Activated CD4-positive, alpha-beta memory T cell treated with anti-CD3 and anti-CD28 coated beads, Interleukin-2, amount 10 ng/mL, durations not matched to agents 7 days and 5 days (primary cell): ENCODE results near the gene GJA4. TPM values are rescaled to one million over a fixed set of nuclear protein-coding genes. Genes with fewer than 3 reads are reported as not detected.
"Not testable (repeated sequence)": the region's sequence is repeated elsewhere in the genome, so short reads cannot be mapped to it uniquely, and the experiment has no call there.

ENCODE experiments used
- CTCF ChIA-PET: fragments of 350-600 bp; sonication (Branson Sonifier 250); formaldehyde crosslinking; loops from one replicate; lab custom pipeline; 2021; ENCODE audit warnings: antibody characterized with exemption, inconsistent platforms; lab: Charles Lee
- POLR2A ChIA-PET: fragments of 350-600 bp; sonication (Branson Sonifier 250); formaldehyde crosslinking; loops from one replicate; lab custom pipeline; 2021; ENCODE audit warnings: antibody characterized with exemption; lab: Charles Lee
- DNase-seq: peaks from one replicate; pipeline ENCODE4 v3.0.0-alpha.2; 2020
- H3K27ac Mint-ChIP-seq: one replicate; pipeline ENCODE4 v1.8.0; 2021; ENCODE audit warnings: mild to moderate bottlenecking, mixed read lengths
- H3K27me3 Mint-ChIP-seq: one replicate; pipeline ENCODE4 v1.8.0; 2021; ENCODE audit warnings: mixed read lengths
- H3K36me3 Mint-ChIP-seq: one replicate; pipeline ENCODE4 v1.8.0; 2021; ENCODE audit warnings: low read depth, mixed read lengths
- H3K4me1 Mint-ChIP-seq: one replicate; pipeline ENCODE4 v1.8.0; 2021; ENCODE audit warnings: mixed read lengths
- H3K4me3 Mint-ChIP-seq: one replicate; pipeline ENCODE4 v1.8.0; 2021; ENCODE audit warnings: mild to moderate bottlenecking, mixed read lengths
- H3K9me3 Mint-ChIP-seq: one replicate; pipeline ENCODE4 v1.8.0; 2021; ENCODE audit warnings: mixed read lengths
- total RNA-seq, 2 experiments: library from RNA; stranded (reverse); gene quantifications; one replicate each; pipeline ENCODE4 v1.2.3, GENCODE V29; 2021

Gene GJA4
- total RNA-seq, 2 experiments from 2014 or later: not detected

GRCh38 chr1:34757386-34757785 is 35.4 kb upstream of the GJA4 start:
- ChIA-PET POLR2A (no interaction called here), CTCF (interaction anchor here (0.8 kb wide), 1 partner anchor 14 kb away, joined by 4 read pairs; no protein-coding TSS in a partner anchor)
- no peak overlapping the region for H3K27ac Mint-ChIP-seq
- H3K4me1 Mint-ChIP-seq: no peaks in the 10 kb centered on the region
- DNase-seq: no peak
- no peaks in the 10 kb centered on the region for H3K36me3 Mint-ChIP-seq
- no peaks in the 10 kb centered on the region for H3K9me3 Mint-ChIP-seq
- H3K27me3 Mint-ChIP-seq: peaks cover 4% of the 10 kb centered on the region
- H3K4me3 Mint-ChIP-seq: no peak overlapping the region

GRCh38 chr1:34758751-34759150 is 34.0 kb upstream of the GJA4 start:
- no peak overlapping the region for H3K4me3 Mint-ChIP-seq

DNA sequence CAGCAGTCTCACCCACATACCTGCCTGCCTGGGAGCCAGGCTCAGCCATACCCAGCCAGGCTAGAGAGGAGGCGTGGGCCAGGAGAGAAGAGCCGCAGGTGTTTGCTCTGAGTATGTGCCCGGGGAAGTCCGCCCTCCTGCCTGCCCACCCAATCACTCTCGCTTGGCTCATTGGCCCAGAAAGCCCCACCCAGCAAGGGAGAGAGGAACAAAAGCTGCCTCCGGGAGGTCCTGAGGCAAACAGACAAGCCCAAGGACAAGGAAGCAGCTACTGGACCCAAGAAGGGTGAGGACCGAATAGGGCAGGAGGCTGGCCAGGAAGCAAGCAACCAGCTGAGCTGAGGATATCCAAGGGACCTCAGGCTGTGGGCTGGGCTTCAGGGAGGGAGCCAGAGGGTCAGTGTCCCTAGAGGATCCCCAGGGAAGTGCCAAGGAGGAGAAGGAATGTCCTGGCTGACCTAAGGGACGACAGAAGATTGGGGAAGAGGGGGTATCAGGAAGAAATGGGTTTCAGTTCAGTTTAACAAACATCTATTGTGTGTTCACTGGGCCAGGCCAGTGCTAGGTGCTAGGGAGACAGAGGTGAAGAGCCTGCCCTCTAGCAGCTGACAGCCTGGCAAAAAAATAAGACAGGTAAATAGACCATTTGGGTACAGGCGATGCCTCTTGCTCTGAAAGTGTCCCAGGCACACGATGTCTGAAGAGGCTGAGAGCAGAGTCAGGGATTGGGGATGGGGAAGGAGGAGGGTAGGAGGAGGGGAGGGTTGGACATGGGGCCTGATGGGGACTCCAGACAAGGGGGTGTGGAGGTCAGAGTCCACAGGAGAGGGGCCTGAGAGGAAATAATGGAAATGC is 33.1 kb upstream of the GJA4 start, which contains the start of gene GJB4:
Gene GJB4 (plus strand): TSS at position 238 of the 855 bp plus-strand sequence. CDS start 1,515 bp downstream, outside the sequence.
- Mint-ChIP-seq H3K27me3 (no peaks in the 10 kb centered on the region), H3K9me3 (no peaks in the 10 kb centered on the region), H3K4me3 (no peak within 1 kb of the TSS), H3K4me1 (no peaks in the 10 kb centered on the region), H3K27ac (no peak within 1 kb of the TSS), H3K36me3 (no peaks in the 10 kb centered on the region)
- ChIA-PET POLR2A (no interaction called here), CTCF (no interaction called here)
- DNase-seq: no peak

More at GRCh38 chr1:34758751-34759150, 34.0 kb upstream of the GJA4 start:
- DNase-seq: no peak
- no peaks in the 10 kb centered on the region for H3K9me3 Mint-ChIP-seq
- no peaks in the 10 kb centered on the region for H3K4me1 Mint-ChIP-seq
- ChIA-PET POLR2A (no interaction called here), CTCF (no interaction called here)
- peaks cover 1% of the 10 kb centered on the region for H3K27me3 Mint-ChIP-seq
- no peak overlapping the region for H3K27ac Mint-ChIP-seq
- no peaks in the 10 kb centered on the region for H3K36me3 Mint-ChIP-seq

GRCh38 chr1:34761176-34761761 is 31.5 kb upstream of the GJA4 start:
- Mint-ChIP-seq H3K4me1 (no peaks in the 10 kb centered on the region), H3K27ac (no peak overlapping the region), H3K36me3 (no peaks in the 10 kb centered on the region), H3K27me3 (no peaks in the 10 kb centered on the region), H3K9me3 (no peaks in the 10 kb centered on the region), H3K4me3 (no peak overlapping the region)
- ChIA-PET POLR2A (no interaction called here), CTCF (no interaction called here)
- DNase-seq: no peak

DNA sequence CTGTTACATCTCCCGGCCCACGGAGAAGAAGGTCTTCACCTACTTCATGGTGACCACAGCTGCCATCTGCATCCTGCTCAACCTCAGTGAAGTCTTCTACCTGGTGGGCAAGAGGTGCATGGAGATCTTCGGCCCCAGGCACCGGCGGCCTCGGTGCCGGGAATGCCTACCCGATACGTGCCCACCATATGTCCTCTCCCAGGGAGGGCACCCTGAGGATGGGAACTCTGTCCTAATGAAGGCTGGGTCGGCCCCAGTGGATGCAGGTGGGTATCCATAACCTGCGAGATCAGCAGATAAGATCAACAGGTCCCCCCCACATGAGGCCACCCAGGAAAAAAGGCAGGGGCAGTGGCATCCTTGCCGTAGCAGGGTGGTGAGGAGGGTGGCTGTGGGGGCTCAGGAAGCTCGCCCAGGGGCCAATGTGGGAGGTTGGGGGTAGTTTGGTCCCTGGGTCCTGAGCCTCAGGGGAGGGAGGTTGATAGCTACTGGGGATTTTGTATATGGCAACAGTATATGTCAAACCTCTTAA is 31.0 kb upstream of the GJA4 start:
- CTCF ChIA-PET: no interaction called here
- Mint-ChIP-seq H3K27me3 (no peaks in the 10 kb centered on the region), H3K9me3 (no peaks in the 10 kb centered on the region), H3K36me3 (no peaks in the 10 kb centered on the region), H3K4me3 (no peak overlapping the region), H3K27ac (no peak overlapping the region), H3K4me1 (no peaks in the 10 kb centered on the region)
- DNase-seq: no peak
- POLR2A ChIA-PET: no interaction called here

DNA sequence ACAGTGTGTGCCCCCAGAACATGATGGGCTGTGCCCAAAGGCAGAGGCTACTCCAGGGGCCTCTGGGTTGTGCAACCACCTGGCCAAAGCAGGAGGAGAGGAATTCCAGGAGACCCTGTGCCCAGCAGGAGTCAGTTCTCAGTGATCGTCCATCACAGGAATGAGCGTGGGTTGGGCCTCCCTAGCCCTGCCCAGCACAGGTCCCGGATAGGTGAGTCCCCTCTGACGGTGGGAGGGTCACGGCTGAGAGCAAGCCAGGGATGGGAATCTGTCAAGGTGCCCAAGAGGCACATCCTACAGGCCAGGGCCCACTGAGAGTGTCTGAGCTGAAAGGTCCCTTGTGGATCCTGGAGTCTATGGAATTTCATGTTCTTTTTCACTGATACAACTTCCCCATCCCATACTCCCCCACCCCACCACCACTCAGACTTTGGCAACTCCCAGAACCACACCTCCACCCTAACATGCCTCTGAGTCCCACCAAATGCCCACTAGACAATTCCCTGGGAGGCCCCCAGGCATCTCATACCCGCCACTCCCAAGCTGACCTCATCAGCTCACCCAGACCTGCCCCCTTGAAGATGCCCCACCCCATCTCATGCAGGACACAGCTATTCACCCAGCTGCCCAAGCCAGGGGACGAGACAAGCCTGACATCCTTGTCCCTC is 30.2 kb upstream of the GJA4 start:
- no peak for DNase-seq
- H3K4me3 Mint-ChIP-seq: no peak overlapping the region

DNA sequence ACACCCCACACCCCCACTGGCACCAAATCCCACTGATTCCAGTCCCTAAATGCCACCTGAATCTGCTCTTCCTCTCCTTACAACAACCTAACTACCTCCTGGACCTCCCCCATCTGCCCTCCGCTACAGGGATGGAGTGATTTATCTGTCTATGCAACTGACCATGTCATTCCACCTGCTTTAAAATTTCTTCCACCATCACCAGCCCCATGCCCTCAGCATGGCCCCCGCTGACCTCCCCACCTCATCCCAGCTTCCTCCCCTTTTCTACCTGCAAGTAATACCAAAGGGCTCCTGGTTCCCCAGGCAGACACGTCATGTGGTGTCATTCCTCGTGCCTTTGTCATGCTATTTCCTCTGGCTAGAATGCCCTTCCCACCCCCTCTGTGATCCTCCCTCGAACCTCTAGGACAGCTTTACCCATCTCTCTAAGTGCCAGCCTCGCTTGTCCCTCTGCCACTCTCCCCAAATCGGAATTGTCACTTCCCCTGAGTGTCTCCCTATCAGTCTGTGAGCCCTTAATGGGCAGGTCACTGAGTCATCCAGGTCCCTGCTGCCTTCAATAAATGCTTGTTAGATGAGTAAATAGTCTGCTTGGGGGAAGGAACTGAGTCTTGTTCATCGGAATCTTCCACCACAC is 29.5 kb upstream of the GJA4 start:
- Mint-ChIP-seq H3K27ac (no peak overlapping the region), H3K4me1 (no peaks in the 10 kb centered on the region), H3K36me3 (no peaks in the 10 kb centered on the region), H3K9me3 (no peaks in the 10 kb centered on the region), H3K27me3 (no peaks in the 10 kb centered on the region), H3K4me3 (no peak overlapping the region)
- DNase-seq: no peak
- CTCF ChIA-PET: interaction anchor here (0.6 kb wide), 1 partner anchor 1096 kb away, joined by 4 read pairs; no protein-coding TSS in a partner anchor
- POLR2A ChIA-PET: no interaction called here

More for the DNA sequence above, 30.2 kb upstream of the GJA4 start:
- Mint-ChIP-seq H3K27ac (no peak overlapping the region), H3K27me3 (no peaks in the 10 kb centered on the region), H3K36me3 (no peaks in the 10 kb centered on the region), H3K4me1 (no peaks in the 10 kb centered on the region), H3K9me3 (no peaks in the 10 kb centered on the region)
- ChIA-PET POLR2A (no interaction called here), CTCF (no interaction called here)

DNA sequence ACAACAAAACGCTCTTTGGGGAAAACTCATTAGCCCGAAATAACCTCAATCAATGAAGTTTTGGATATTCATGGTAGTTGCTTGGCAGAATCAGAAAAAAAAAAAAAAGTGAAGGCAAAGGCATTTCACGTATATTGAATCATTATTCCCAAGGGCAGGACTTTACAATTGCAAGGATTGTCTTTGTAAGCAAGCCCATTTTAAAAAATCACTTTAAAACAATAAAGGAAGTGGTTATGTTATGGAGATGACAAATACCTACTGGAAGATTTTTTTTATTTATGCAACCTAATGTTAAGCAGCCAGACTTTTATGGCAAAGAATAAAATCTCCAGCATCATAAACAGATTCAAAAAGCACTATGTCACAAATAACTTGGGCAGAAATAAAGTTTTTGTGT is 23.9 kb upstream of the GJA4 start:
- DNase-seq: no peak
- no peaks in the 10 kb centered on the region for H3K36me3 Mint-ChIP-seq
- ChIA-PET POLR2A (no interaction called here), CTCF (no interaction called here)
- no peaks in the 10 kb centered on the region for H3K27me3 Mint-ChIP-seq
- H3K4me1 Mint-ChIP-seq: no peaks in the 10 kb centered on the region
- H3K9me3 Mint-ChIP-seq: no peaks in the 10 kb centered on the region
- H3K27ac Mint-ChIP-seq: no peak overlapping the region
- no peak overlapping the region for H3K4me3 Mint-ChIP-seq

DNA sequence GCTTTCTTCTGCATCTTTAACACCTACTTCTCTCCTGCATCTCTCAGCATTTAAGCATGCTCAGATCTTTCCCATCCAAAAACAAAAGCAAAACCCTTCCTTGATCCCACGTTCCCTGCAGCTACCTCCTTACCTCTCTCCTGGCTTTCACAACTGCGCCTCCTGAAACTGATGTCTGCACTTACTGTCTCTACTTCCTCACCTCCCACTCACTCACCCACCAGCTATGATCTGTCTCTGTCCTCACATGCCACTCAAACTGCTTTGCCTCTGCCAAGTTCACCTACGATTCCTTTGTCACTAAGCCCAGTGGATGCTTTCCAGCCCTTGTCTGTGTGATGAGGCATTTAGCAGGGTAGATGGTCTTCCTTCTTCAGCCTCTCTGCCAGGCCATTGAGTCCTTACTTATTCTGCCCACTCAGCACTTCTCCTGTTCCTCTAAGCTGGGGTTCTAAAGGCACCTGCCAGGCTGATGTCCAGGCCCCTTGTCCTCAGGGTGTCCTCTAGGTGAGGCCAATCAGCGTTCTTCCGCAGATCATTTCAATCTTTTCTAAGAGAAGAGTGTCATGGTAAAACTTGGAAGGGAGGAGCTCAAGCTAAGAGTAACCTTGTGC is 21.8 kb upstream of the GJA4 start:
- Mint-ChIP-seq H3K36me3 (no peaks in the 10 kb centered on the region), H3K9me3 (no peaks in the 10 kb centered on the region), H3K4me3 (no peak overlapping the region), H3K4me1 (no peaks in the 10 kb centered on the region), H3K27ac (no peak overlapping the region), H3K27me3 (peaks cover 1% of the 10 kb centered on the region)
- ChIA-PET CTCF (no interaction called here), POLR2A (no interaction called here)
- no peak for DNase-seq

GRCh38 chr1:34771573-34772371 is 21.0 kb upstream of the GJA4 start:
- POLR2A ChIA-PET: no interaction called here
- H3K27ac Mint-ChIP-seq: no peak overlapping the region
- H3K4me3 Mint-ChIP-seq: no peak overlapping the region
- no peaks in the 10 kb centered on the region for H3K36me3 Mint-ChIP-seq
- CTCF ChIA-PET: interaction anchor here (0.6 kb wide), 1 partner anchor 189 kb away, joined by 3 read pairs; no protein-coding TSS in a partner anchor
- no peaks in the 10 kb centered on the region for H3K4me1 Mint-ChIP-seq
- H3K9me3 Mint-ChIP-seq: no peaks in the 10 kb centered on the region
- DNase-seq: no peak
- peaks cover 1% of the 10 kb centered on the region for H3K27me3 Mint-ChIP-seq

- DNase-seq, H3K27ac Mint-ChIP-seq, H3K9me3 Mint-ChIP-seq, H3K4me1 Mint-ChIP-seq, H3K27me3 Mint-ChIP-seq, H3K36me3 Mint-ChIP-seq, H3K4me3 Mint-ChIP-seq, POLR2A ChIA-PET: not testable (repeated sequence)
- CTCF ChIA-PET: interaction anchor here (1.2 to 1.6 kb wide), 2 partner anchors 13 to 29 kb away, joined by 3 to 5 read pairs; no protein-coding TSS in a partner anchor
Measured at GRCh38 chr1:34773114-34773513, 19.7 kb upstream of the GJA4 start.

DNA sequence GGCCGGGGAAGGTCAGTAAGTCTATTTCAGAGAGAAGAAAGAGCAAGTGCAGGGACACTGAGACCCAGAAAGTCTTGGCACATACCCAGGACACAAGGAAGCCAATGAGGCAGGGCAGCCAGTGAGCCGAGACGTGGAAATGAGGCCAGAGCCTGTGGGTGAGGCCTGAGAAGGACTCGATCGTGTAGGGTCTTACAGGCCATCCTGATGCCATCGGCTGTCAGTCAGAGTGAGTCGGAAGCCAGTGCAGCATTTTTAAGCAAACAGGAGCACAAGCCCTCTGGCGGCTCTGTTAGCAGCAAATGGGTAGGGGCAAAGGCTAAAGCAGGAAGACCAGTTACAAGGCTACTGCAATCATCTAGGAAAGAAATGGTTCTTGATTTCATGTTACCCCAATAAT is 17.8 kb upstream of the GJA4 start:
- no peak for DNase-seq
- POLR2A ChIA-PET: no interaction called here
- no peaks in the 10 kb centered on the region for H3K4me1 Mint-ChIP-seq
- no peaks in the 10 kb centered on the region for H3K36me3 Mint-ChIP-seq
- H3K27ac Mint-ChIP-seq: no peak overlapping the region
- peaks cover 21% of the 10 kb centered on the region for H3K27me3 Mint-ChIP-seq
- no peaks in the 10 kb centered on the region for H3K9me3 Mint-ChIP-seq
- no peak overlapping the region for H3K4me3 Mint-ChIP-seq
- CTCF ChIA-PET: interaction anchor here (1.4 kb wide), 1 partner anchor 78 kb away, joined by 4 read pairs; no protein-coding TSS in a partner anchor
